Testis (tissue), 2 donors: ENCODE results near the gene CEMIP2.

Experiments
- CTCF ChIP-seq, 3 experiments: fragments of 450-650 bp in 2 of 3; fragments of 200-600 bp in 1 of 3; sonication (generic) in 1 of 3; IDR thresholded peaks; one replicate each; pipeline ENCODE4 v1.5.1; 2016 to 2019; ENCODE audit warnings: antibody characterized with exemption in 3 of 3, mild to moderate bottlenecking in 2 of 3, moderate library complexity in 1 of 3
- POLR2A ChIP-seq: fragments of 450-650 bp; IDR thresholded peaks from one replicate; pipeline ENCODE4 v1.6.1; 2017; ENCODE audit warnings: antibody characterized with exemption, mild to moderate bottlenecking, moderate library complexity

DNA sequence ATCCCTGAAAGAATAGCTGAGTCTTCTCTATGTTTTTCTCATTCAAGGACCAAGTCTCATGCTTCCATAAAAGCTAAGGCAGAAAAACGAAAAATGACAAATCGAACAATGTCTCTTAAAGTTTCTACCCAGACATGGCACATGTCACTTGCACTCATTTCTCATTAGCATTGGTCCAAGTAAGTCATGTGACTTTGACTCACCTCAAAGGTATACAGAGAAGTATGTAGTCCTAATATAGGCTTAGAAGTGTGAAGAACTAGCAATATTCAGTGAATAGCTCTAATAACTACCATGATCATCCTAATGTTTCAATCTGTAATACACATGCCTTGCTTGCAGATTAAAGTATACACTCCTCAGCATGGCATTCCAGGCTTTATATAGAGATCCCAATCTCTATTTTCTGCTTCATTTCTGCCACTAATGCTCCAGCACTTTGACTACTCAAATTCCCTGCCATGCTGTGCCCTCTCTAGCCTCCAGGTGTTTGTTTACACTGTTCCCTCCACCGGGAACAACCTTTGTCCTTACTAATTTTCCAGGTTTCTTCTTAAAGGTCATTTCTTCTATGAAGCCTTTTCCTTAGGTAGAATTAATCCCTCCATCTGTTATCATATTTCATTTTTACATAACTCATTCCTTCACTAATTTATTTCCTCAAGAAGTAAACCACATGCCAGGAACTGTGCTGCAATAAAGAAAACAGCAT lies 98.9 kb downstream of the CEMIP2 start:
- TF ChIP-seq CTCF (IDR thresholded peaks at IDR 0.05) (no peak), POLR2A (no peak)
